Stimulated activated CD4-positive, alpha-beta T cell treated with anti-CD3 and anti-CD28 coated beads, Interleukin-1b, Interleukin-23, amount 100 ng/mL, for 24 hours (primary cell): Measurements from ENCODE around the gene MEX3D.
"Not testable (repeated sequence)": the region's sequence is repeated elsewhere in the genome, so short reads cannot be mapped to it uniquely, and the experiment has no call there.

Experiments
- DNase-seq, 4 experiments: peaks; one replicate each; pipeline ENCODE4 v3.0.0-alpha.2; 2020; ENCODE audit warnings: low read depth in 4 of 4, low spot score in 1 of 4

Gene MEX3D

GRCh38 chr19:1522061-1522460, 46.1 kb downstream of the MEX3D start:
- no peak for DNase-seq

- no peak for DNase-seq
These were observed 46.5 kb downstream of the MEX3D start for GRCh38 chr19:1521636-1522035.

GRCh38 chr19:1520203-1520780, 47.8 kb downstream of the MEX3D start:
- DNase-seq = no peak

- DNase-seq = not testable (repeated sequence)
These were observed 48.3 kb downstream of the MEX3D start for GRCh38 chr19:1519802-1520201.

GRCh38 chr19:1518471-1518870, 49.7 kb downstream of the MEX3D start:
- DNase-seq = no peak

GRCh38 chr19:1516395-1516753, 51.8 kb downstream of the MEX3D start:
- no peak for DNase-seq

GRCh38 chr19:1514986-1515721, 53.0 kb downstream of the MEX3D start:
- DNase-seq = no peak

GRCh38 chr19:1514295-1514661, 53.8 kb downstream of the MEX3D start:
- DNase-seq = no peak

GRCh38 chr19:1513499-1514294, 54.4 kb downstream of the MEX3D start:
- DNase-seq = peak; percentile 36 to 60 (median 51)

- DNase-seq = peak; percentile 35 to 70 (median 46)
These were observed 55.2 kb downstream of the MEX3D start, which contains the start of gene ADAMTSL5 for GRCh38 chr19:1512671-1513498. TSS of gene ADAMTSL5 (minus strand) at chr19:1513019. CDS start at chr19:1510943, 2,076 bp downstream.

- no peak for DNase-seq
These were observed 56.5 kb downstream of the MEX3D start for GRCh38 chr19:1511318-1512317.

- no peak for DNase-seq
These were observed 57.3 kb downstream of the MEX3D start for GRCh38 chr19:1510807-1511206.

GRCh38 chr19:1510442-1510806, 57.7 kb downstream of the MEX3D start:
- no peak for DNase-seq

GRCh38 chr19:1509602-1510441, 58.3 kb downstream of the MEX3D start:
- no peak for DNase-seq

GRCh38 chr19:1508507-1508856, 59.6 kb downstream of the MEX3D start:
- DNase-seq = no peak

GRCh38 chr19:1507763-1508506, 60.2 kb downstream of the MEX3D start:
- peak; percentile 75 to 86 (median 82) for DNase-seq

- DNase-seq = no peak
These were observed 60.9 kb downstream of the MEX3D start for GRCh38 chr19:1507192-1507660.
